SK-N-SH (cell line): ENCODE data around the gene JOSD1. TPM values are rescaled to one million over a fixed set of nuclear protein-coding genes. Genes with fewer than 3 reads are reported as not detected.

Source experiments
- CTCF ChIA-PET: fragments of 300-600, 350-600 bp; formaldehyde crosslinking; extraction: SDS; loops from one replicate; lab custom pipeline; 2021; lab: Yijun Ruan, JAX
- POLR2A ChIA-PET: fragments of 350-600 bp; sonication (Branson Sonifier 250); formaldehyde crosslinking; extraction: SDS; loops from one replicate; lab custom pipeline; 2020; ENCODE audit warnings: antibody characterized with exemption, inconsistent platforms; lab: Yijun Ruan, JAX
- DNase-seq: peaks from one replicate; pipeline ENCODE4 v3.0.0; 2012
- H2AFZ ChIP-seq: fragments of 200-600 bp; sonication (generic); 2 replicates; pipeline ENCODE4 v1.8.1; 2016; ENCODE audit warnings: antibody characterized with exemption, mild to moderate bottlenecking, low read depth
- H3F3A ChIP-seq: fragments of 200-600 bp; sonication (generic); replicated peaks from 2 replicates; pipeline ENCODE3; 2016; ENCODE audit warnings: antibody characterized with exemption, mild to moderate bottlenecking; ENCODE audit not compliant: insufficient read depth
- H3K27ac ChIP-seq, 2 experiments: fragments of 200-500 bp in 1 of 2; fragments of 200-600 bp in 1 of 2; sonication (Bioruptor generic) in 1 of 2; sonication (generic), shearing (Covaris generic) in 1 of 2; 2 replicates each; pipeline versions ENCODE4 v1.5.1 to v1.6.1; 2014 to 2016; ENCODE audit warnings: low read depth in 2 of 2, inconsistent platforms in 1 of 2, low read length in 1 of 2, mild to moderate bottlenecking in 1 of 2, mixed read lengths in 1 of 2
- H3K27me3 ChIP-seq: fragments of 200-600 bp; sonication (generic), shearing (Covaris generic); 2 replicates; pipeline ENCODE4 v1.6.1; 2016; ENCODE audit warnings: mixed run types; ENCODE audit not compliant: insufficient read depth
- H3K36me3 ChIP-seq, 2 experiments: fragments of 200-500 bp in 1 of 2; fragments of 200-600 bp in 1 of 2; sonication (Bioruptor generic) in 1 of 2; sonication (generic) in 1 of 2; replicated peaks in 1 of 2; 2 replicates each; pipeline versions ENCODE3 to v1.5.1; 2014 to 2016; ENCODE audit warnings: low read length in 1 of 2, mild to moderate bottlenecking in 1 of 2; ENCODE audit not compliant: insufficient read depth in 2 of 2, control insufficient read depth in 1 of 2
- H3K4me1 ChIP-seq, 2 experiments: fragments of 200-500 bp in 1 of 2; fragments of 200-600 bp in 1 of 2; sonication (Bioruptor generic) in 1 of 2; sonication (generic), shearing (Covaris generic) in 1 of 2; 2 replicates each; pipeline versions ENCODE4 v1.5.1 to v1.6.1; 2014 to 2016; ENCODE audit warnings: low read depth in 1 of 2, low read length in 1 of 2, mixed run types in 1 of 2; ENCODE audit not compliant: insufficient read depth in 2 of 2, control insufficient read depth in 1 of 2
- H3K4me2 ChIP-seq: fragments of 200-600 bp; sonication (generic), shearing (Covaris generic); 2 replicates; pipeline ENCODE4 v1.6.1; 2017; ENCODE audit warnings: mixed run types
- H3K4me3 ChIP-seq, 2 experiments: fragments of 200-500 bp in 1 of 2; fragments of 200-600 bp in 1 of 2; sonication (Bioruptor generic) in 1 of 2; sonication (generic), shearing (Covaris generic) in 1 of 2; 2 replicates each; pipeline versions ENCODE4 v1.5.1 to v1.8.1; 2014 to 2016; ENCODE audit warnings: low read depth in 2 of 2, inconsistent platforms in 1 of 2, low read length in 1 of 2, mild to moderate bottlenecking in 1 of 2, mixed read lengths in 1 of 2, moderate library complexity in 1 of 2
- H3K79me2 ChIP-seq: fragments of 200-600 bp; sonication (generic); 2 replicates; pipeline ENCODE4 v1.8.1; 2017; ENCODE audit warnings: mild to moderate bottlenecking; ENCODE audit not compliant: insufficient read depth
- H3K9ac ChIP-seq: fragments of 200-600 bp; sonication (generic); 2 replicates; pipeline ENCODE4 v1.6.1; 2017; ENCODE audit warnings: mixed run types
- H3K9me2 ChIP-seq: fragments of 200-600 bp; sonication (generic); 2 replicates; pipeline ENCODE4 v1.6.1; 2017; ENCODE audit warnings: mixed run types
- H3K9me3 ChIP-seq: fragments of 200-600 bp; sonication (generic); 2 replicates; pipeline ENCODE4 v1.6.1; 2017; ENCODE audit warnings: mixed run types, mild to moderate bottlenecking, moderate library complexity
- H4K20me1 ChIP-seq: fragments of 200-600 bp; sonication (generic); 2 replicates; pipeline ENCODE4 v1.6.1; 2017; ENCODE audit warnings: mild to moderate bottlenecking, mixed run types; ENCODE audit not compliant: insufficient read depth
- CHD2 ChIP-seq: fragments of 150-350 bp; IDR thresholded peaks from 2 replicates; pipeline ENCODE4 v1.6.1; 2018; ENCODE audit warnings: low read length; ENCODE audit not compliant: partially characterized antibody
- CTCF ChIP-seq: fragments of 200-600 bp; sonication (generic); IDR thresholded peaks from 2 replicates; pipeline ENCODE4 v1.6.1; 2017; ENCODE audit warnings: antibody characterized with exemption, mild to moderate bottlenecking, moderate library complexity
- ELF1 ChIP-seq: IDR thresholded peaks from 2 replicates; pipeline ENCODE4 v1.4.0; 2012
- EZH2phosphoT487 ChIP-seq: fragments of 200-600 bp; sonication (generic); IDR thresholded peaks from 2 replicates; pipeline ENCODE4 v1.6.1; 2017; ENCODE audit warnings: low read depth, mixed run types, mild to moderate bottlenecking, antibody characterized with exemption, moderate library complexity, borderline replicate concordance
- FOSL2 ChIP-seq: IDR thresholded peaks from 2 replicates; pipeline ENCODE4 v1.4.0; 2012; ENCODE audit warnings: low read depth, mild to moderate bottlenecking, moderate library complexity, borderline replicate concordance
- FOXJ3 ChIP-seq: sonication (generic); formaldehyde crosslinking; IDR thresholded peaks from 2 replicates; pipeline ENCODE4 v1.5.1; 2020; ENCODE audit warnings: mild to moderate bottlenecking, missing genetic modification reagents
- GABPA ChIP-seq: IDR thresholded peaks from 2 replicates; pipeline ENCODE4 v1.4.0; 2012; ENCODE audit warnings: low read depth, mild to moderate bottlenecking
- GATA2 ChIP-seq: sonication (generic); formaldehyde crosslinking; IDR thresholded peaks from 2 replicates; pipeline ENCODE4 v1.5.0; 2020; ENCODE audit warnings: mild to moderate bottlenecking, missing genetic modification reagents
- JUND ChIP-seq: IDR thresholded peaks from 2 replicates; pipeline ENCODE4 v1.4.0; 2012
- MEF2A ChIP-seq: IDR thresholded peaks from 2 replicates; pipeline ENCODE4 v1.4.0; 2012; ENCODE audit warnings: low read depth, borderline replicate concordance
- NFIC ChIP-seq: IDR thresholded peaks from 2 replicates; pipeline ENCODE4 v1.4.0; 2012; ENCODE audit warnings: borderline replicate concordance
- NRF1 ChIP-seq: IDR thresholded peaks from 2 replicates; pipeline ENCODE4 v1.6.1; 2012; ENCODE audit warnings: low read depth, mild to moderate bottlenecking, low read length
- RAD21 ChIP-seq: IDR thresholded peaks from 2 replicates; pipeline ENCODE4 v1.6.1; 2012; ENCODE audit warnings: mild to moderate bottlenecking, low read length
- RXRA ChIP-seq: IDR thresholded peaks from 2 replicates; pipeline ENCODE4 v1.4.0; 2012; ENCODE audit warnings: low read depth, mild to moderate bottlenecking, borderline replicate concordance
- SMC3 ChIP-seq: IDR thresholded peaks from 2 replicates; pipeline ENCODE4 v1.6.1; 2012; ENCODE audit warnings: low read depth, low read length, improper control_type of control experiment
- YY1 ChIP-seq: IDR thresholded peaks from 2 replicates; pipeline ENCODE4 v1.4.0; 2012; ENCODE audit warnings: low read depth, mild to moderate bottlenecking
- WGBS: methylation state at CpG from one replicate; pipeline ENCODE4 v1.1.6; 2017; ENCODE audit warnings: low lambda C conversion rate; 5-methylcytosine and 5-hydroxymethylcytosine counted together
- polyA plus RNA-seq, 3 experiments: library from polyadenylated mRNA; depleted of rRNA; stranded (reverse); fragments of >200 nt; gene quantifications; 2 replicates each; pipeline ENCODE4 v1.2.3, GENCODE V29; 2012
- TF ChIP-seq, protein P1 (sequence below): fragments of 150-350 bp; IDR thresholded peaks from 2 replicates; pipeline ENCODE4 v1.6.1; 2016; ENCODE audit warnings: mild to moderate bottlenecking, low read depth, low read length

Gene JOSD1
- polyA plus RNA-seq, 1 of the 3 experiments (the other 2 are of a cell fraction): 17.8 TPM

DNA sequence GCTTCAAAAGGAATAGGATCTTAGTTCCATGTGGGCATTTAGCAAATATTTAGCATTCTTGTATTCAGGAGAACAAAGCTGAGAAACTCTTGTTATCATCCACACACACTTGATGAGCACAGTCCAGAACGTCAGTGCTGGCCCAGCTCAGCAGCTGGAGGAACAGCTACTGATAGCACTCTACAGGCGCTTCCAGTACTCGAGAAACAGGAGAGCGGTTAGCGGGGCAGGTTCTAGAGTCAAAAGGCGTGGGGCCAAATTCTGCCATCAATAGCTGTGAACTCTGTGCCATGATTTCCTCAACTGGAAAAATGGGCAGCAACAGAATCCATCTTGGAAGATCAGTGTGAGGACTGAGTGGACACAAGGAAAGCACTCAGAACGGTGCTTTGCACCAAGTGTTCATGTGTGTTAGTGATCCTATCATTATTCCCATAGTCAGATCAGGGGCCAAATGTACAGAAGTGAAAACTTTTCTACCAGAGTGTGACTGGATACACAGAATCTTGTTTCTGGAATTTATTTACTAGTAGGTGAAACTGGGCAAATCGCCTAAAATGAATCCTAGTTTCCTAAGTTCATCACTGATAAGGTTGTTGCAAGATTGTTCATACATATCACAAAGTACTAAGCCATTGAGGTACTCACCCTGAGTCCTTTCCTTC lies 3.2 kb downstream of the JOSD1 start:
- peak overlapping the region in 1 of 2 experiments; percentile 71; a peak in 2 of 4 replicates for H3K27ac ChIP-seq
- H3K27me3 ChIP-seq: no peaks in the 10 kb centered on the region
- H3K4me3 ChIP-seq: peak overlapping the region in 1 of 2 experiments; percentile 32; a peak in 1 of 4 replicates
- POLR2A ChIA-PET: no interaction called here
- no peaks in the 10 kb centered on the region for H4K20me1 ChIP-seq
- peak overlapping the region; percentile 85 for H3K4me2 ChIP-seq
- H3K36me3 ChIP-seq: no peaks in the 10 kb centered on the region
- peaks cover 7 to 20% of the 10 kb centered on the region in 2 experiments; a peak in 2 of 4 replicates for H3K4me1 ChIP-seq
- no peak overlapping the region for H2AFZ ChIP-seq
- H3F3A ChIP-seq: peaks cover 29% of the 10 kb centered on the region
- no peak for TF ChIP-seq JUND
- TF ChIP-seq FOXJ3 (CRISPR knock-in tag): no peak
- TF ChIP-seq NFIC: no peak
- TF ChIP-seq FOSL2: no peak
- TF ChIP-seq MEF2A: no peak
- TF ChIP-seq CHD2: no peak
- TF ChIP-seq GATA2 (CRISPR knock-in tag): no peak
- TF ChIP-seq GABPA: no peak
- no peak for TF ChIP-seq RXRA
- TF ChIP-seq RAD21: no peak
- no peak for TF ChIP-seq ELF1
- TF ChIP-seq EZH2phosphoT487: no peak
- no peak for DNase-seq
- H3K9me2 ChIP-seq: no peaks in the 10 kb centered on the region
- H3K79me2 ChIP-seq: peaks cover 78% of the 10 kb centered on the region
- CTCF ChIA-PET: interaction anchor here (1.0 to 3.0 kb wide), 2 partner anchors 9 to 16 kb away, joined by 3 to 13 read pairs; partner anchors contain the start of gene TOMM22
- no peak overlapping the region; the same call in 1 of the 2 replicates for H3K9ac ChIP-seq
- 68% methylated on average over 7 of the region's 8 CpGs for WGBS
- H3K9me3 ChIP-seq: no peaks in the 10 kb centered on the region

DNA sequence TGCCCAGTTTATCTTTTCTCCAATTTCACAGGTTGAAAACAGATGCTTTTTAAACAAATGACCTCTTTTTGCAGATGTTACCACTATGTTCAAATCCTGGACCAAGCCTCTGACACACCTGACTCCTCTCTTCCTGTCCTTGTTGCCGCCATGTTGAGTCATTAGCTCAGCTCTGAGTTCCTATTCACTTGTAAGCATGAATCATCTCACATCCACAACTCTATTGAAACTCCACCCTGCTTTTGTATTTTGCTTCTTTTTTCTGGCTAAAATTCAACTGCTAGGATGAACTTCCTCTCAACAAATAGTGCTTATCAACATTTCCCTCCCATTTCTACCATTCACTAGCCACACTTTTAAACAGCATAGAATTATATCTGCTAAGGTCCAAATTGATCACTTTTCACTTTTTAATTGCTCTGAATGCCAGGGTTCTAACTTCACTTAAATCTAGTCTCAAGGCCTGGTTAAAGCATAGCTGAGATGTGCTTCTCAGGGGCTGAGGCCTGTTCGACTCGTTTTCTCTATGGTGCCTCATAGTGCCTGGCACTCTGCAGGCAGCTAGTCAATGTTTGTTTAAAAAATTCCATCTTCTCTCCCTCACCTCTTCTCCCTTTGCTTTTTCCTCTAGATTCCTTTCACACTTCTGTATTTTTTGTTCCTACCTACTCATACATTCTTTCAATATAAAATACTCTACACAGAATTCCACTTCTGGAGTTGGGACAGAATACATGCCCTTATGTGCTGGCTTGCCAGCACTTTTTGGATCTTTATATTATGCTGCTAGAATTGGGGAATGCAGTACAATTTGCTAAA lies 3.9 kb downstream of the JOSD1 start:
- no peaks in the 10 kb centered on the region for H3K9me3 ChIP-seq
- H3K36me3 ChIP-seq: no peaks in the 10 kb centered on the region
- H3K4me1 ChIP-seq: peaks cover 7 to 20% of the 10 kb centered on the region in 2 experiments; a peak in 2 of 4 replicates
- H3K27ac ChIP-seq: peak overlapping the region in 1 of 2 experiments; percentile 71; a peak in 2 of 4 replicates
- H3K9ac ChIP-seq: peak overlapping the region; percentile 34; the same call in 1 of the 2 replicates
- ChIA-PET CTCF (no interaction called here), POLR2A (no interaction called here)
- DNase-seq: no peak
- no peaks in the 10 kb centered on the region for H3K27me3 ChIP-seq
- H3K9me2 ChIP-seq: no peaks in the 10 kb centered on the region
- peak overlapping the region; percentile 85 for H3K4me2 ChIP-seq
- peak overlapping the region in 1 of 2 experiments; percentile 32; a peak in 2 of 4 replicates for H3K4me3 ChIP-seq
- WGBS: 48% methylated on average over 3 of the region's 3 CpGs
- TF ChIP-seq MEF2A (no peak), FOSL2 (peak; percentile 46; the same call in 1 of the 2 replicates), RAD21 (no peak), SMC3 (no peak), JUND (peak; percentile 33; the same call in 1 of the 2 replicates), NRF1 (no peak), CHD2 (no peak), CTCF (no peak), ELF1 (no peak), YY1 (peak; percentile 48; the same call in 1 of the 2 replicates)
- TF ChIP-seq, protein P1, sequence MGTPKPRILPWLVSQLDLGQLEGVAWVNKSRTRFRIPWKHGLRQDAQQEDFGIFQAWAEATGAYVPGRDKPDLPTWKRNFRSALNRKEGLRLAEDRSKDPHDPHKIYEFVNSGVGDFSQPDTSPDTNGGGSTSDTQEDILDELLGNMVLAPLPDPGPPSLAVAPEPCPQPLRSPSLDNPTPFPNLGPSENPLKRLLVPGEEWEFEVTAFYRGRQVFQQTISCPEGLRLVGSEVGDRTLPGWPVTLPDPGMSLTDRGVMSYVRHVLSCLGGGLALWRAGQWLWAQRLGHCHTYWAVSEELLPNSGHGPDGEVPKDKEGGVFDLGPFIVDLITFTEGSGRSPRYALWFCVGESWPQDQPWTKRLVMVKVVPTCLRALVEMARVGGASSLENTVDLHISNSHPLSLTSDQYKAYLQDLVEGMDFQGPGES: no peak
- TF ChIP-seq, all 33 proteins: peak for 3
- Histone ChIP-seq H3F3A (peaks cover 29% of the 10 kb centered on the region), H3K79me2 (peaks cover 85% of the 10 kb centered on the region), H4K20me1 (no peaks in the 10 kb centered on the region), H2AFZ (no peak overlapping the region)
